ENCODE results near the gene PRKCB.

PRKCB gene

GRCh38 chr16:23842137-23842600, 6.4 kb downstream of the PRKCB start:
- TF ChIP-seq CTCF (IDR thresholded peaks at IDR 0.05): no peak
- Histone ChIP-seq H3K4me3 (ENCODE audit: low read depth in 1 of 2, low read length in 1 of 2) (peak overlapping the region in 1 of 2 experiments; percentile 3), H3K36me3 (peaks cover 26% of the 10 kb centered on the region), H3K27ac (peak overlapping the region; percentile 37), H3K9me3 (no peaks in the 10 kb centered on the region), H3K4me1 (ENCODE audit: control insufficient read depth in 1 of 2, insufficient read depth in 1 of 2, low read depth in 1 of 2, low read length in 1 of 2) (peaks cover 44 to 59% of the 10 kb centered on the region in 2 experiments), H3K27me3 (no peaks in the 10 kb centered on the region)

- Histone ChIP-seq H3K4me3 (ENCODE audit: low read depth in 1 of 2, low read length in 1 of 2) (no peak overlapping the region), H3K27ac (no peak overlapping the region), H3K4me1 (ENCODE audit: control insufficient read depth in 1 of 2, insufficient read depth in 1 of 2, low read depth in 1 of 2, low read length in 1 of 2) (peaks cover 44 to 57% of the 10 kb centered on the region in 2 experiments), H3K9me3 (no peaks in the 10 kb centered on the region), H3K36me3 (peaks cover 26% of the 10 kb centered on the region), H3K27me3 (no peaks in the 10 kb centered on the region)
- no peak for TF ChIP-seq CTCF (IDR thresholded peaks at IDR 0.05)
Measured at GRCh38 chr16:23843143-23843542, 7.4 kb downstream of the PRKCB start.

GRCh38 chr16:23847251-23847650, 11.5 kb downstream of the PRKCB start:
- H3K9me3 ChIP-seq: no peaks in the 10 kb centered on the region
- no peak for TF ChIP-seq CTCF (IDR thresholded peaks at IDR 0.05)
- no peaks in the 10 kb centered on the region for H3K27me3 ChIP-seq
- H3K27ac ChIP-seq: no peak overlapping the region
- peaks cover 18% of the 10 kb centered on the region for H3K36me3 ChIP-seq
- H3K4me1 ChIP-seq (ENCODE audit: control insufficient read depth in 1 of 2, insufficient read depth in 1 of 2, low read depth in 1 of 2, low read length in 1 of 2): peaks cover 56 to 65% of the 10 kb centered on the region in 2 experiments
- H3K4me3 ChIP-seq (ENCODE audit: low read depth in 1 of 2, low read length in 1 of 2): no peak overlapping the region

- peaks cover 18% of the 10 kb centered on the region for H3K36me3 ChIP-seq
- H3K9me3 ChIP-seq: no peaks in the 10 kb centered on the region
- no peak for TF ChIP-seq CTCF (IDR thresholded peaks at IDR 0.05)
- H3K4me3 ChIP-seq (ENCODE audit: low read depth in 1 of 2, low read length in 1 of 2): peak overlapping the region in 1 of 2 experiments; percentile 9
- peak overlapping the region; percentile 63 for H3K27ac ChIP-seq
- peaks cover 57 to 65% of the 10 kb centered on the region in 2 experiments for H3K4me1 ChIP-seq (ENCODE audit: control insufficient read depth in 1 of 2, insufficient read depth in 1 of 2, low read depth in 1 of 2, low read length in 1 of 2)
- no peaks in the 10 kb centered on the region for H3K27me3 ChIP-seq
Measured at GRCh38 chr16:23847948-23848347, 12.2 kb downstream of the PRKCB start.

GRCh38 chr16:23848958-23849357, 13.2 kb downstream of the PRKCB start:
- no peak for TF ChIP-seq CTCF (IDR thresholded peaks at IDR 0.05)
- no peaks in the 10 kb centered on the region for H3K27me3 ChIP-seq
- H3K27ac ChIP-seq: peak overlapping the region; percentile 63
- no peak overlapping the region for H3K4me3 ChIP-seq (ENCODE audit: low read depth in 1 of 2, low read length in 1 of 2)
- no peaks in the 10 kb centered on the region for H3K9me3 ChIP-seq
- peaks cover 67 to 75% of the 10 kb centered on the region in 2 experiments for H3K4me1 ChIP-seq (ENCODE audit: control insufficient read depth in 1 of 2, insufficient read depth in 1 of 2, low read depth in 1 of 2, low read length in 1 of 2)
- peaks cover 15% of the 10 kb centered on the region for H3K36me3 ChIP-seq

All from neutrophil (primary cell).